CD4-positive, alpha-beta T cell treated with Interleukin-6 at 100 ng/mL for 8 hours (primary cell): ENCODE measurements around the gene GAB2.

Experiments used
- DNase-seq: peaks from one replicate; pipeline ENCODE4 v3.0.0-alpha.2; 2020; ENCODE audit warnings: mixed read lengths, low spot score

The GAB2 gene

GRCh38 chr11:78400116-78400515 lies 17.5 kb downstream of the GAB2 start:
- DNase-seq: no peak

GRCh38 chr11:78399136-78399535 lies 18.5 kb downstream of the GAB2 start:
- no peak for DNase-seq

GRCh38 chr11:78398715-78399114 lies 18.9 kb downstream of the GAB2 start:
- DNase-seq: no peak

- DNase-seq: no peak
Observed at GRCh38 chr11:78397398-78397797, 20.2 kb downstream of the GAB2 start.

- no peak for DNase-seq
Observed at GRCh38 chr11:78395597-78395996, 22.0 kb downstream of the GAB2 start.

- no peak for DNase-seq
Observed at GRCh38 chr11:78392854-78393253, 24.8 kb downstream of the GAB2 start.

- DNase-seq: no peak
Observed at GRCh38 chr11:78391424-78391823, 26.2 kb downstream of the GAB2 start.

- DNase-seq: no peak
Observed at GRCh38 chr11:78390809-78391208, 26.8 kb downstream of the GAB2 start.

- no peak for DNase-seq
Observed at GRCh38 chr11:78386215-78386941, 31.2 kb downstream of the GAB2 start.

GRCh38 chr11:78385205-78385604 lies 32.4 kb downstream of the GAB2 start:
- no peak for DNase-seq

- DNase-seq: no peak
Observed at GRCh38 chr11:78384231-78384630, 33.4 kb downstream of the GAB2 start.

- no peak for DNase-seq
Observed at GRCh38 chr11:78381865-78382264, 35.8 kb downstream of the GAB2 start.

GRCh38 chr11:78380615-78381051 lies 37.0 kb downstream of the GAB2 start:
- no peak for DNase-seq

- no peak for DNase-seq
Observed at GRCh38 chr11:78379039-78379670, 38.5 kb downstream of the GAB2 start.

GRCh38 chr11:78377625-78378418 lies 39.8 kb downstream of the GAB2 start:
- DNase-seq: no peak

GRCh38 chr11:78376858-78377257 lies 40.8 kb downstream of the GAB2 start:
- no peak for DNase-seq

- no peak for DNase-seq
Observed at GRCh38 chr11:78374917-78375316, 42.7 kb downstream of the GAB2 start.

GRCh38 chr11:78373689-78374088 lies 43.9 kb downstream of the GAB2 start:
- no peak for DNase-seq

GRCh38 chr11:78372114-78372768 lies 45.4 kb downstream of the GAB2 start:
- DNase-seq: no peak

GRCh38 chr11:78371221-78371891 lies 46.3 kb downstream of the GAB2 start:
- no peak for DNase-seq

GRCh38 chr11:78370406-78371172 lies 47.0 kb downstream of the GAB2 start:
- no peak for DNase-seq
